Measurements from ENCODE around the gene VAPB.
A peak's percentile ranks its signal among the peaks of the same experiment; 100 is the strongest.
"Not testable (repeated sequence)": the region's sequence is repeated elsewhere in the genome, so short reads cannot be mapped to it uniquely, and the experiment has no call there.

VAPB gene

GRCh38 chr20:58402305-58402704 lies 13.3 kb downstream of the VAPB start:
- no peak for DNase-seq
- in situ Hi-C loops (cut with HindIII; ENCODE audit: low pct_ligation_motif_present, low pct_unique_long_range_greater_than_20kb, low sequenced_read_pairs) = no loop called here

DNA sequence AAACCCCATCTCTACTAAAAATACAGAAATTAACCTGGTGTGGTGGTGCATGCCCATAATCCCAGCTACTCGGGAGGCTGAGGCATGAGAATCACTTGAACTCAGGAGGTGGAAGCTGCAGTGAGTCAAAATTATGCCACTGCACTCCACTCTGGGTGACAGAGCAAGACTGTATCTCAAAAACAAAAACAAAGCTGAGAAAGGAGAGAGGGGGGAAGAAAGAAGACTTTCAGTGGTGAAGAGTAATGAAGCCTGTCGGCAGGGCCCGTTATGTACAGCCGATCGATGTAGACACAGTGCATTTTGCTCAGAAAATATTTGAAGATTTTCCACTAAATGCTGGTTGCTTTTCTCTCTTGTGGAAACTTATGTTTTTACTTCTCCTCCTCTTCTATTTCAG lies 13.8 kb downstream of the VAPB start:
- in situ Hi-C loops (cut with HindIII; ENCODE audit: low pct_ligation_motif_present, low pct_unique_long_range_greater_than_20kb, low sequenced_read_pairs) = no loop called here
- no peak for DNase-seq

DNA sequence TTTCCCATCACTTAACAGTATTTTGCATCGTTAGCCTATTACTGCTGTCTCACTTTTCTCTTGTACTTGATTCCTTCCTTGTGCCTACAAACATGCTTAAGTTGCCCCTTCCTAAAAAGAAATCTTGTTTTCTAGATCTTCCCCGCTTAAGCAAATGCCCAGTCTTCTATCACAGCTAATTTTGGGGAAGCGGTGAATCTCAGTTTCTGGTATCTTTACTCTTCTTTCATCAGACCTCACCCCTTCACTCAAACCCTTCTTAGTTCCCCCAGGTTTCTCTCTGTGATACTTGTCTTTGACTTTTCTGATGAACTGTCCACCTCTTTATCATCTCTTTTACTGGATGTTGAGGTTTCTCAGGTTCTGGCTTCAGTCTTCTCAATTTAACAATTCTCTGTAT lies 14.2 kb downstream of the VAPB start:
- DNase-seq = no peak
- in situ Hi-C loops (cut with HindIII; ENCODE audit: low pct_ligation_motif_present, low pct_unique_long_range_greater_than_20kb, low sequenced_read_pairs) = no loop called here

- in situ Hi-C loops (cut with HindIII; ENCODE audit: low pct_ligation_motif_present, low pct_unique_long_range_greater_than_20kb, low sequenced_read_pairs) = no loop called here
- no peak for DNase-seq
Measured at GRCh38 chr20:58405504-58406291, 16.7 kb downstream of the VAPB start.

DNA sequence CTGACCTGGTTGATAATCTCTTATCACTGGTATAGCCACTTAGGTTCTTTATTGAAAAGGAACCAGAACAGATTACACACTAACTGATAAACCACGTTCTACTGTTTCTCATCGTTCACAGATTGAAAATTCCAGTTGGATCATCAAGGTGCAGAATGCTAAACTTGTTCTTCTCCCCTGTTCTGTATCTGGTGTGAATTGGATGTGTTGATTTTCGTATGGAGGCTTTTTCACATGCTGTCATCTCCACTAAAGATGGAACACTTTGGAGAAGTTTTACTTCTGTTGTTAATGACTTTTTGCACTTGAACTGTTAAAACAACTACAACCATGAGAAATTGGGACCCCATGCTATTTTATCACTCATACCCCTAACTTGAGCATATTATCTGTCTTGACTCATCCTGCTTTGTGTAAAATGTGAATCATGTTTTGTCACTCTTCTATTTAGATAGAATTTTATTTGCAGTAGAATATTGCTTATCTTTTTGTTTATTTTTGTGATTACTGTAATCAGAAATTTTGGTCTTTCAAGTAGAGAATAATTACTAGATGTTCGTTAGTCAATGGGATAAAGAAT lies 17.5 kb downstream of the VAPB start:
- DNase-seq = no peak
- in situ Hi-C loops (cut with HindIII; ENCODE audit: low pct_ligation_motif_present, low pct_unique_long_range_greater_than_20kb, low sequenced_read_pairs) = no loop called here

GRCh38 chr20:58407201-58407873 lies 18.3 kb downstream of the VAPB start:
- in situ Hi-C loops (cut with HindIII; ENCODE audit: low pct_ligation_motif_present, low pct_unique_long_range_greater_than_20kb, low sequenced_read_pairs) = no loop called here
- no peak for DNase-seq

- in situ Hi-C loops (cut with HindIII; ENCODE audit: low pct_ligation_motif_present, low pct_unique_long_range_greater_than_20kb, low sequenced_read_pairs) = no loop called here
- no peak for DNase-seq
Measured at GRCh38 chr20:58407966-58408557, 19.0 kb downstream of the VAPB start.

DNA sequence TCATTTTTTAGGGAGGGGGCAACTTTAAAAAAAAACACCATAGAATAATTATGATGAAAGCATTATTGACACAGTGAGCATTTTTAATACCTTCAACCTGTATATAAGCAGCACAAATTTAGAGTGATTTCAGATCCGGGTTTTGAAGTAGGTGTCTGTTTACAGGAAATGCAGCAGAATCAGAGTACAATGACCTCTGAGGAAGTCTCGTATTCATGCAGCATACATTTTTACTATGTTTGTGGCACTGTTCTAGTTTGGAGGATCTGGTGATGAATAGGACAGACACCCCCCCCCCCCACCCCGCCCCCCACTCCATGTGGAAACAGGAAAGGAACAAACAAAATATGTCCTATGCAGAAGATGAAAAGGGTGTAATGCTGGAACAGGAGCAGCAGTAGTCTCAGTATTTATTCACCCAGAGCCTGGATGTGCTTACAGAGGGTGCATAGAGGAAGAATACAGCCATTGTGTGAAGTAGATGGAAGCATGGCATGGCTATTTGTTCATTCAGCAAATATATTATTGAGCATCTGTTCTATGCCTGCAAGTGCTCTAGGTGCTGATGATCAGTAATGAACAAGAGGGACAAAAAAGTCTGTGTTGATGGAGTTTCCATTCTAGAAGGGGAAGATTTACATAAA lies 19.7 kb downstream of the VAPB start:
- no peak for DNase-seq
- in situ Hi-C loops (cut with HindIII; ENCODE audit: low pct_ligation_motif_present, low pct_unique_long_range_greater_than_20kb, low sequenced_read_pairs) = no loop called here

DNA sequence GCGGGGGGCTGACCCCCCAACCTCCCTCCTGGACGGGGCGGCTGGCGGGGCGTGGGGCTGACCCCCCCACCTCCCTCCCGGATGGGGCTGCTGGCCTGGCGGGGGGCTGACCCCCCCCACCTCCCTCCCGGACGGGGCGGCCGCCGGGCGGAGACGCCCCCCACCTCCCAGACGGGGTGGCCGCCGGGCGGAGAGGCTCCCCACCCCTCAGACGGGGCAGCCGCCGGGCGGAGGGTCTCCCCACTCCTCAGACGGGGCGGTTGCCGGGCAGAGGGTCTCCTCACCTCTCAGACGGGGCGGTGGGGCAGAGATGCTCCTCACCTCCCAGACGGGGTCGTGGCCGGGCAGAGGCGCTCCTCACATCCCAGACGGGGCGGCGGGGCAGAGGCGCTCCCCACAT lies 25.2 kb downstream of the VAPB start:
- in situ Hi-C loops (cut with HindIII; ENCODE audit: low pct_ligation_motif_present, low pct_unique_long_range_greater_than_20kb, low sequenced_read_pairs); DNase-seq: not testable (repeated sequence)

DNA sequence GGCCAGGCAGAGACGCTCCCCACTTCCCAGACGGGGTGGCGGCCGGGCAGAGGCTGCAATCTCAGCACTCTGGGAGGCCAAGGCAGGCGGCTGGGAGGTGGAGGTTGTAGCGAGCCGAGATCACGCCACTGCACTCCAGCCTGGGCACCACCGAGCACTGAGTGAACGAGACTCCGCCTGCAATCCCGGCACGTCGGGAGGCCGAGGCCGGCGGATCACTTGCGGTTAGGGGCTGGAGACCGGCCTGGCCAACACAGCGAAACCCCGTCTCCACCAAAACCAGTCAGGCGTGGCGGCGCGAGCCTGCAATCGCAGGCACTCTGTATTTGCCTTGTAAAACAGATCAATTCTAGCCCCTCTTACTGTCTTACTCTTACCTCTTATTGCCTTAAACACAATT lies 25.8 kb downstream of the VAPB start:
- DNase-seq; in situ Hi-C loops (cut with HindIII; ENCODE audit: low pct_ligation_motif_present, low pct_unique_long_range_greater_than_20kb, low sequenced_read_pairs): not testable (repeated sequence)

DNA sequence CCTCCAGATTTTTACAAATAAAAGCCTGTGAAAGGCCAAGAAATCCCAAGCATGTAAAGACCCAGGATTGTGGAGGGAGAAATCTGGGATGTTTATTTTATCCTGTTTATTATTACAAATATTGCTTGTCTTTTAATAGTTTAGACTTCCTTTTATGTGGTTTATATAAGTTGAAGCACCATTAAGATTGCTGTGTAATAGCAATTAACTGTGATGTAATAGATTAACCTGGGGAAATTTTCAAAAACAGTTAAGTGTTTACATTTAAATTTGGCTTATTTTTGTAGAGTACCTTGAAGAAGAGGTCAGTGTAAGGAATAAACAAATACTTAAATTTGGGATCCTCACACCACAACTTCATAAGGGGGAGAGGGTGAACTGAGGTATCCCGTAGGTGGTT lies 27.0 kb downstream of the VAPB start:
- in situ Hi-C loops (cut with HindIII; ENCODE audit: low pct_ligation_motif_present, low pct_unique_long_range_greater_than_20kb, low sequenced_read_pairs) = no loop called here
- DNase-seq = no peak

GRCh38 chr20:58416835-58417234 lies 27.8 kb downstream of the VAPB start:
- in situ Hi-C loops (cut with HindIII; ENCODE audit: low pct_ligation_motif_present, low pct_unique_long_range_greater_than_20kb, low sequenced_read_pairs) = no loop called here
- DNase-seq = no peak

DNA sequence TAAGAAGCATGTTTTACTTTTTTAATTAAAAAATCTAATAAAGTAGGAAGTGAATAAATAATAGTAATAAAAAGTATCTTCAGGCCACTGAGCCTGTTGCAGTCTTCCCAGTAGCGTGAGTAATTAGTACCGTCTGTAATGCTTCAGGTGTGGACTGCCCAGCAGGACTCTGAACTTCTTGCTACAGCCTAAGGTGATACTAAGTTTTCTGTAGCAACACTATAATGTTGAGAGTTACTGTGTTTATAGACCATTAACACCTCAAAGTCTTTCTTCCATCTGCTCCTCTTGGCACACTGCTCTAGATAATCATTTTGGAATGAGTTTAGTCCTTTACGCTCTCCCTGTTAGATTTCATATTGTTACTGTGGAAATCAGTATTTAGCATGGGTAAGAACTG lies 28.4 kb downstream of the VAPB start:
- in situ Hi-C loops (cut with HindIII; ENCODE audit: low pct_ligation_motif_present, low pct_unique_long_range_greater_than_20kb, low sequenced_read_pairs) = no loop called here
- no peak for DNase-seq

DNA sequence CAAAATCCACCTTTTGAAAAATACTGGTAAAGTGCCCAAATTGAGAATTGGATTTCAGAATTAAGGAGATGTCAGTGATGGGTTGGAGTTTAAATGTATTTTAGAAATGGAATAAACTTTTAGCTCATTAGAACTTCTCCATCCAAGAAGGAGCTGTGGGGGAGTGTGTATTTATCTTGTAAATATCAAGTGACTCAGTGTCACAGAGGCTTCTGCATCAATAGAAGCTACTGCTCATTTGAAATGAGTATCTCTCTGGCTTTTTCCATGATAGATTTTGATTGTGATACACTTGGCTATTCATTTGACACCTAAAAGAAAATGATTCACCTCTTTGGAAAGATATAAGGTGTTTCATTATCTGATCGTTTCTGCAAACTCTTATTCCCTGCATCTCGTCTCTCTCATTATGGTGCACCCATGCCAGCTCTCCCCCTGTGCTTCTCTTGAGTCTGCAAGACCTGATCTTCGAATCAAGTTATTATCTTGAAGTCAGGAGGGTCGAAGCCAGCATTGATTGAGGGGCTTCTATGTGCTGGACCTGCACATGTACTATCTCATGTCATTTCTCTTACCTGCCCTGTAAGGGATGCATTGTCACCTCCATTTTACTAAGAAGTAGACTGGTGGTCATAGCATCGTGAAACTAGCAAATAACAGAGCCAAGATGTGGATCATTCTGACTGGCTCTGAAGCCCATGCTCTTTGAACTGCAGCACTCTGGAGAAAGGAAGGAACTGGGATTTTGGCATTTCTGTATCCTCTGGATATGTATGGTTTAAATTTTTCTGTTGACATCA lies 30.1 kb downstream of the VAPB start:
- in situ Hi-C loops (cut with HindIII; ENCODE audit: low pct_ligation_motif_present, low pct_unique_long_range_greater_than_20kb, low sequenced_read_pairs) = no loop called here
- DNase-seq = no peak

- DNase-seq = peak; percentile 72
- in situ Hi-C loops (cut with HindIII; ENCODE audit: low pct_ligation_motif_present, low pct_unique_long_range_greater_than_20kb, low sequenced_read_pairs) = no loop called here
Measured at GRCh38 chr20:58420798-58421496, 31.9 kb downstream of the VAPB start.

DNA sequence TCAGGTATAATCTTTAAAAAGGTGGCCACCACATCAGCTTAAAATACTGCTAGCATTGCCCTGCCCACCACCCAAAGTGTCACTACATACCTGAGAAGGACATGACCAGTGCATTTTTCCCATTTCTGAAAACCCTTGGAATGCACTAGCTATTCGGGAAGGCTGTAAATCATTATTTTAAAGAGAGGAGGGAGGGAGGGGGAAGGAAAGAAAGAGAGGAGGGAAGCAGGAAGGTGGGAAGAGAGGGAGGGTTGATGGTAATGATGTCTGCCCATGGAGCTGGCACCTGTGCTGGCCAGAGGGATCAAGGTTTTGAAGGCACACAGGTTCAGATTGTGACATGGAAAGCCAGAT lies 32.4 kb downstream of the VAPB start:
- DNase-seq = peak; percentile 80
- in situ Hi-C loops (cut with HindIII; ENCODE audit: low pct_ligation_motif_present, low pct_unique_long_range_greater_than_20kb, low sequenced_read_pairs) = no loop called here

DNA sequence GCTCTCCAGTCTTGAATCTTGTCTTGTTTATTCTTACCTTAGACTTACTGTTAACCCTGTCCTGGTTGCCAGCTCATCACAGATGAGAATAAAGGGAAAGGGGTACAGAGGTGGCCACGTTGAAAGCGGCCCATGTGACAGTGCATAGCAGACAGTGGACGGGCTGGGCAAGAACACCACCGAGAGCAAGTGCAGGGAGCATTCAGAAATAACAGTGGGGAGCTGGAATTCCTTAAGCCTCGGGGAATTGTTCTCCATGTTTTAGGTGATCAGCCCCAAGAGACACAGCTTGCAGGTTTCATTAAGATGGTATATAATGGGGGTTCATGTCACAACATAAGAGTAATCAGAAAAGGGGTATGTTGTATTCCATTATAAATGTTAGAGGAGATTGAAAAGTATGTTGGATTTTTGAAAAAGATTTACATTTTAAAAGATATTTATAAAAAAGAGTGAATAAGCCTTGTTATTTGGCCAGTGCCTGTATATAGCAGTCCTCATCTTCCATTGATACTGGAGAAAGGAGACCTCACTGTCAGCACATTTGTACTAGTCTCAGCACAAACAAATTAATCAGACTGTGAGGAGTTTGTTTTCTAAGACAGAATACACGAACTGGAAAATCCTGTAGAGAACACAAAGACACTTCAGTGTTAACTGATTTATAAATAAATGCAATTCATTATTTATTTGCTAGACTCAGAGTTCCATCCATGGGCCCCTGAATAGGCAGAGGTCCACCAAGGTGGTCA lies 35.4 kb downstream of the VAPB start:
- DNase-seq = no peak
- in situ Hi-C loops (cut with HindIII; ENCODE audit: low pct_ligation_motif_present, low pct_unique_long_range_greater_than_20kb, low sequenced_read_pairs) = no loop called here
